ENCODE data around the gene TRAPPC6A.
A peak's percentile ranks its signal among the peaks of the same experiment; 100 is the strongest.

TRAPPC6A gene

GRCh38 chr19:45180936-45181335 is 2.9 kb upstream of the TRAPPC6A start:
- Histone ChIP-seq H3K9ac (ENCODE audit: low read depth, low read length) (no peak overlapping the region), H3K4me1 (ENCODE audit: control insufficient read depth, insufficient read depth, low read length) (no peaks in the 10 kb centered on the region), H3K9me3 (ENCODE audit: control insufficient read depth, insufficient read depth, low read length) (no peaks in the 10 kb centered on the region), H3K27me3 (ENCODE audit: control insufficient read depth, insufficient read depth, low read length) (peaks cover 2% of the 10 kb centered on the region), H3K4me3 (ENCODE audit: low read depth, low read length) (no peak overlapping the region), H3K36me3 (ENCODE audit: control insufficient read depth, insufficient read depth, low read length) (peaks cover 2% of the 10 kb centered on the region)

GRCh38 chr19:45179892-45180370 is 1.9 kb upstream of the TRAPPC6A start:
- no peak overlapping the region for H3K9ac ChIP-seq (ENCODE audit: low read depth, low read length)
- no peaks in the 10 kb centered on the region for H3K9me3 ChIP-seq (ENCODE audit: control insufficient read depth, insufficient read depth, low read length)
- peak overlapping the region; percentile 100 for H3K4me3 ChIP-seq (ENCODE audit: low read depth, low read length)
- no peaks in the 10 kb centered on the region for H3K27me3 ChIP-seq (ENCODE audit: control insufficient read depth, insufficient read depth, low read length)
- H3K4me1 ChIP-seq (ENCODE audit: control insufficient read depth, insufficient read depth, low read length), result no peaks in the 10 kb centered on the region
- peaks cover 2% of the 10 kb centered on the region for H3K36me3 ChIP-seq (ENCODE audit: control insufficient read depth, insufficient read depth, low read length)

- H3K27me3 ChIP-seq (ENCODE audit: control insufficient read depth, insufficient read depth, low read length), result no peaks in the 10 kb centered on the region
- peak overlapping the region; percentile 100 for H3K4me3 ChIP-seq (ENCODE audit: low read depth, low read length)
- H3K4me1 ChIP-seq (ENCODE audit: control insufficient read depth, insufficient read depth, low read length), result no peaks in the 10 kb centered on the region
- H3K36me3 ChIP-seq (ENCODE audit: control insufficient read depth, insufficient read depth, low read length), result peaks cover 2% of the 10 kb centered on the region
- H3K9me3 ChIP-seq (ENCODE audit: control insufficient read depth, insufficient read depth, low read length), result no peaks in the 10 kb centered on the region
- peak overlapping the region; percentile 79 for H3K9ac ChIP-seq (ENCODE audit: low read depth, low read length)
Observed at GRCh38 chr19:45179072-45179891, 1.2 kb upstream of the TRAPPC6A start.

GRCh38 chr19:45178262-45179071 is 430 bp upstream of the TRAPPC6A start, which contains the start of gene BLOC1S3:
Gene BLOC1S3, plus strand, starts transcription at chr19:45178784. Its CDS starts 513 bp downstream, at chr19:45179297.
- peaks cover 2% of the 10 kb centered on the region for H3K36me3 ChIP-seq (ENCODE audit: control insufficient read depth, insufficient read depth, low read length)
- peak within 1 kb of the TSS; percentile 100 for H3K4me3 ChIP-seq (ENCODE audit: low read depth, low read length)
- no peaks in the 10 kb centered on the region for H3K4me1 ChIP-seq (ENCODE audit: control insufficient read depth, insufficient read depth, low read length)
- no peaks in the 10 kb centered on the region for H3K9me3 ChIP-seq (ENCODE audit: control insufficient read depth, insufficient read depth, low read length)
- no peaks in the 10 kb centered on the region for H3K27me3 ChIP-seq (ENCODE audit: control insufficient read depth, insufficient read depth, low read length)
- H3K9ac ChIP-seq (ENCODE audit: low read depth, low read length), result peak within 1 kb of the TSS; percentile 79

GRCh38 chr19:45175515-45176345 is 2.3 kb downstream of the TRAPPC6A start:
- Histone ChIP-seq H3K36me3 (ENCODE audit: control insufficient read depth, insufficient read depth, low read length) (peaks cover 2% of the 10 kb centered on the region), H3K9ac (ENCODE audit: low read depth, low read length) (no peak overlapping the region), H3K4me3 (ENCODE audit: low read depth, low read length) (no peak overlapping the region), H3K27me3 (ENCODE audit: control insufficient read depth, insufficient read depth, low read length) (no peaks in the 10 kb centered on the region), H3K9me3 (ENCODE audit: control insufficient read depth, insufficient read depth, low read length) (no peaks in the 10 kb centered on the region), H3K4me1 (ENCODE audit: control insufficient read depth, insufficient read depth, low read length) (no peaks in the 10 kb centered on the region)

GRCh38 chr19:45173816-45174215 is 4.2 kb downstream of the TRAPPC6A start:
- H3K4me3 ChIP-seq (ENCODE audit: low read depth, low read length), result no peak overlapping the region
- H3K9me3 ChIP-seq (ENCODE audit: control insufficient read depth, insufficient read depth, low read length), result no peaks in the 10 kb centered on the region
- H3K27me3 ChIP-seq (ENCODE audit: control insufficient read depth, insufficient read depth, low read length), result no peaks in the 10 kb centered on the region
- H3K9ac ChIP-seq (ENCODE audit: low read depth, low read length), result no peak overlapping the region
- H3K36me3 ChIP-seq (ENCODE audit: control insufficient read depth, insufficient read depth, low read length), result no peaks in the 10 kb centered on the region
- no peaks in the 10 kb centered on the region for H3K4me1 ChIP-seq (ENCODE audit: control insufficient read depth, insufficient read depth, low read length)

GRCh38 chr19:45172611-45173208 is 5.3 kb downstream of the TRAPPC6A start:
- Histone ChIP-seq H3K4me1 (ENCODE audit: control insufficient read depth, insufficient read depth, low read length) (no peaks in the 10 kb centered on the region), H3K9ac (ENCODE audit: low read depth, low read length) (no peak overlapping the region), H3K9me3 (ENCODE audit: control insufficient read depth, insufficient read depth, low read length) (no peaks in the 10 kb centered on the region), H3K4me3 (ENCODE audit: low read depth, low read length) (no peak overlapping the region), H3K27me3 (ENCODE audit: control insufficient read depth, insufficient read depth, low read length) (no peaks in the 10 kb centered on the region), H3K36me3 (ENCODE audit: control insufficient read depth, insufficient read depth, low read length) (no peaks in the 10 kb centered on the region)

- Histone ChIP-seq H3K4me1 (ENCODE audit: control insufficient read depth, insufficient read depth, low read length) (no peaks in the 10 kb centered on the region), H3K9me3 (ENCODE audit: control insufficient read depth, insufficient read depth, low read length) (no peaks in the 10 kb centered on the region), H3K9ac (ENCODE audit: low read depth, low read length) (no peak overlapping the region), H3K27me3 (ENCODE audit: control insufficient read depth, insufficient read depth, low read length) (no peaks in the 10 kb centered on the region), H3K36me3 (ENCODE audit: control insufficient read depth, insufficient read depth, low read length) (no peaks in the 10 kb centered on the region), H3K4me3 (ENCODE audit: low read depth, low read length) (no peak overlapping the region)
Observed at GRCh38 chr19:45172173-45172572, 5.9 kb downstream of the TRAPPC6A start.

- H3K27me3 ChIP-seq (ENCODE audit: control insufficient read depth, insufficient read depth, low read length), result no peaks in the 10 kb centered on the region
- H3K4me3 ChIP-seq (ENCODE audit: low read depth, low read length), result no peak overlapping the region
- H3K9ac ChIP-seq (ENCODE audit: low read depth, low read length), result no peak overlapping the region
- no peaks in the 10 kb centered on the region for H3K9me3 ChIP-seq (ENCODE audit: control insufficient read depth, insufficient read depth, low read length)
- H3K4me1 ChIP-seq (ENCODE audit: control insufficient read depth, insufficient read depth, low read length), result no peaks in the 10 kb centered on the region
- H3K36me3 ChIP-seq (ENCODE audit: control insufficient read depth, insufficient read depth, low read length), result no peaks in the 10 kb centered on the region
Observed at GRCh38 chr19:45171211-45171623, 6.8 kb downstream of the TRAPPC6A start.

- no peak overlapping the region for H3K4me3 ChIP-seq (ENCODE audit: low read depth, low read length)
- H3K27me3 ChIP-seq (ENCODE audit: control insufficient read depth, insufficient read depth, low read length), result no peaks in the 10 kb centered on the region
- no peaks in the 10 kb centered on the region for H3K4me1 ChIP-seq (ENCODE audit: control insufficient read depth, insufficient read depth, low read length)
- H3K36me3 ChIP-seq (ENCODE audit: control insufficient read depth, insufficient read depth, low read length), result no peaks in the 10 kb centered on the region
- no peak overlapping the region for H3K9ac ChIP-seq (ENCODE audit: low read depth, low read length)
- H3K9me3 ChIP-seq (ENCODE audit: control insufficient read depth, insufficient read depth, low read length), result no peaks in the 10 kb centered on the region
Observed at GRCh38 chr19:45170146-45171106, 7.6 kb downstream of the TRAPPC6A start.

All from iPS-15b (cell line).